DND-41 (cell line): ENCODE measurements around the gene LYAR.
"Not testable (repeated sequence)": the region's sequence is repeated elsewhere in the genome, so short reads cannot be mapped to it uniquely, and the experiment has no call there.

ENCODE experiments used
- ATAC-seq: fragments of 200-7000 bp; cut with Tn5 transposase; 3 replicates; pipeline ENCODE4 v1.9.1; 2021; ENCODE audit warnings: low read depth; ENCODE audit not compliant: insufficient read depth
- DNase-seq: peaks from one replicate; pipeline ENCODE4 v3.0.0-alpha.2; 2020
- H2AFZ ChIP-seq: 2 replicates; pipeline ENCODE4 v1.6.0; 2012; ENCODE audit warnings: low read depth, low read length
- H3K27ac ChIP-seq: 2 replicates; pipeline ENCODE4 v1.5.1; 2012; ENCODE audit warnings: low read length, inconsistent platforms
- H3K27me3 ChIP-seq: fragments of 200-600 bp; sonication (generic); 2 replicates; pipeline ENCODE4 v1.6.0; 2012; ENCODE audit warnings: low read length, mild to moderate bottlenecking, inconsistent platforms; ENCODE audit not compliant: insufficient read depth, poor library complexity
- H3K36me3 ChIP-seq: 2 replicates; pipeline ENCODE4 v1.5.1; 2012; ENCODE audit warnings: low read length, inconsistent platforms; ENCODE audit not compliant: insufficient read depth
- H3K4me1 ChIP-seq: 2 replicates; pipeline ENCODE4 v1.5.1; 2012; ENCODE audit warnings: mild to moderate bottlenecking, low read length; ENCODE audit not compliant: insufficient read depth
- H3K4me2 ChIP-seq: 2 replicates; pipeline ENCODE4 v1.6.0; 2012; ENCODE audit warnings: mild to moderate bottlenecking, moderate library complexity, low read length, inconsistent platforms; ENCODE audit not compliant: insufficient read depth
- H3K4me3 ChIP-seq, 2 experiments: fragments of 200-600 bp in 1 of 2; shearing (Covaris generic) in 1 of 2; 2 replicates each; pipeline ENCODE4 v1.5.1; 2012 to 2016; ENCODE audit warnings: inconsistent platforms in 2 of 2, low read length in 2 of 2, mild to moderate bottlenecking in 2 of 2, low read depth in 1 of 2, moderate library complexity in 1 of 2
- H3K79me2 ChIP-seq: 2 replicates; pipeline ENCODE4 v1.6.0; 2012; ENCODE audit warnings: low read length, inconsistent platforms; ENCODE audit not compliant: insufficient read depth
- H3K9ac ChIP-seq: 2 replicates; pipeline ENCODE4 v1.6.0; 2012; ENCODE audit warnings: low read depth, mild to moderate bottlenecking, inconsistent platforms, low read length, moderate library complexity
- H3K9me3 ChIP-seq: 2 replicates; pipeline ENCODE4 v1.5.1; 2012; ENCODE audit warnings: low read length, moderate library complexity, mild to moderate bottlenecking, inconsistent platforms; ENCODE audit not compliant: insufficient read depth, severe bottlenecking
- H4K20me1 ChIP-seq: 2 replicates; pipeline ENCODE4 v1.6.0; 2012; ENCODE audit warnings: low read length; ENCODE audit not compliant: insufficient read depth
- CTCF ChIP-seq: IDR thresholded peaks from 2 replicates; pipeline ENCODE4 v1.5.1; 2012; ENCODE audit warnings: borderline replicate concordance, low read length, moderate library complexity, mild to moderate bottlenecking; ENCODE audit not compliant: poor library complexity, severe bottlenecking; ENCODE audit errors: extremely low read depth
- EZH2 ChIP-seq: IDR thresholded peaks from 3 replicates; pipeline ENCODE4 v1.6.1; 2012; ENCODE audit warnings: borderline replicate concordance, low read depth, mild to moderate bottlenecking, moderate library complexity, low read length, inconsistent platforms; ENCODE audit not compliant: severe bottlenecking

Gene LYAR

GRCh38 chr4:4260185-4260751 lies 29.7 kb downstream of the LYAR start:
- no peaks in the 10 kb centered on the region for H3K27me3 ChIP-seq
- DNase-seq (no peak), ATAC-seq (peak; percentile 91)
- TF ChIP-seq EZH2, result no peak
- peak; percentile 71 for TF ChIP-seq CTCF
- no peak overlapping the region for H3K4me3 ChIP-seq
- H3K79me2 ChIP-seq, result no peaks in the 10 kb centered on the region
- no peaks in the 10 kb centered on the region for H4K20me1 ChIP-seq
- H3K27ac ChIP-seq, result no peak overlapping the region
- no peak overlapping the region for H3K9ac ChIP-seq
- H3K4me2 ChIP-seq, result no peak overlapping the region
- H2AFZ ChIP-seq, result no peak overlapping the region
- no peaks in the 10 kb centered on the region for H3K36me3 ChIP-seq
- no peaks in the 10 kb centered on the region for H3K9me3 ChIP-seq
- H3K4me1 ChIP-seq, result no peaks in the 10 kb centered on the region

- Histone ChIP-seq H3K4me3 (no peak overlapping the region), H3K36me3 (no peaks in the 10 kb centered on the region), H3K4me1 (no peaks in the 10 kb centered on the region), H3K27ac (no peak overlapping the region), H4K20me1 (no peaks in the 10 kb centered on the region), H3K4me2 (no peak overlapping the region), H3K27me3 (no peaks in the 10 kb centered on the region), H3K79me2 (no peaks in the 10 kb centered on the region), H3K9ac (no peak overlapping the region), H2AFZ (0 out of 2 replicates have a peak overlapping the region, but pooled peaks have one; percentile 13), H3K9me3 (no peaks in the 10 kb centered on the region)
- TF ChIP-seq CTCF (no peak), EZH2 (no peak)
- no peak for ATAC-seq
- no peak for DNase-seq
Observed at GRCh38 chr4:4259484-4260100, 30.4 kb downstream of the LYAR start.

- not testable (repeated sequence) for DNase-seq, H4K20me1 ChIP-seq, H3K9me3 ChIP-seq, H3K4me2 ChIP-seq, ATAC-seq, H3K27ac ChIP-seq, H3K9ac ChIP-seq, H2AFZ ChIP-seq, H3K27me3 ChIP-seq, H3K4me1 ChIP-seq, H3K36me3 ChIP-seq, H3K79me2 ChIP-seq, H3K4me3 ChIP-seq
Observed at GRCh38 chr4:4257705-4258104, 32.2 kb downstream of the LYAR start.

GRCh38 chr4:4256799-4257198 lies 33.2 kb downstream of the LYAR start:
- H4K20me1 ChIP-seq, result no peaks in the 10 kb centered on the region
- no peaks in the 10 kb centered on the region for H3K9me3 ChIP-seq
- no peaks in the 10 kb centered on the region for H3K36me3 ChIP-seq
- H3K4me3 ChIP-seq, result no peak overlapping the region
- no peaks in the 10 kb centered on the region for H3K79me2 ChIP-seq
- no peak overlapping the region for H3K27ac ChIP-seq
- H3K9ac ChIP-seq, result no peak overlapping the region
- DNase-seq, result peak; percentile 16
- H3K4me1 ChIP-seq, result no peaks in the 10 kb centered on the region
- H3K4me2 ChIP-seq, result no peak overlapping the region
- H2AFZ ChIP-seq, result no peak overlapping the region
- TF ChIP-seq CTCF (no peak), EZH2 (no peak)
- H3K27me3 ChIP-seq, result no peaks in the 10 kb centered on the region
- peak; percentile 59; the same call in 2 of the 3 replicates for ATAC-seq
